ENCODE measurements around the gene CRYBG1.
A peak's percentile ranks its signal among the peaks of the same experiment; 100 is the strongest.

CRYBG1 gene

DNA sequence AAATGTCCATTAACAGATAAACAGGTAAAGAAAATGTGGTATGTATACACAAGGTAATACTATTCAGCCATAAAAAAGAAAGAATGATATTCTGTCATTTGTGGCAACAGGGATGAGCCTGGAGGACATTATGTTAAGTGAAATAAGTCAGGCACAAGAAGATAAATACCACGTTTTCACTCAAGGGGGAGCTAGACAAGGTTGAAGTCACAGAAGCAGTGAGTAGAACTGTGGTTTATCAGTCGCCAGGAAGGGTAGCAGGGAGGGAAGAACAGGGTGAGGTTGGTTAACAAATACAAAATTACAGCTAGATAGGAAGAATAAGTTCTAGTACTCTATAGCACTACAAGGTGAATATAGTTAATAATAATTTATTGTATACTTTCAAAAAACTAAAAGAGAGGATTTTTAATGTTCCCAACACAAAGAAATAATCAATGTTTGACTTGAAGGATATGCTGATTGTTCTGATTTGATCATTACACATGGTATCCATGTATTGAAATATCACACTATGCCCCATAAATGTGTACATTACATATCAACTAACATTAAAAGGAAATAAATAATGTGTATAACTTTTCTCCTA is 247.7 kb downstream of the CRYBG1 start:
- DNase-seq (ENCODE audit: low spot score): peak; percentile 73

DNA sequence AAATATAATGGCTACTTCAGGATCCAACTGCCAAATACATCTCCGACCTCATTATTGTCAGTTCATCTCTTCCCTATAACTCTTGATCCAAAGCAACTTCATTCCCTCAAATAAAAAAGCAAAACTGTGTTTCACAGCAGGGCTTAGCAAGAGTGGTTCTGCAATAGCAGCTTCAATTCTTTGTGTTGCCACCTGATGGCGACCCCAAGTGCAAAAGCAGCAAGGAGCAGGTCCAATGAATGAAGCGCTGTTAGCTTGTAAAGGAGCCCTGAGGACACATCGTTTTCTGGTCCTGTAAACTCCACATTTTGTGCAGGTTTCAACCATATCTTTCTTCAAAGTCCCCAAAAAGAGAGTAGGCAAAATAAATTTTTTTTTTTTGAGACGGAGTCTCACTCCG is 249.2 kb downstream of the CRYBG1 start:
- DNase-seq (ENCODE audit: low spot score): peak; percentile 32

DNA sequence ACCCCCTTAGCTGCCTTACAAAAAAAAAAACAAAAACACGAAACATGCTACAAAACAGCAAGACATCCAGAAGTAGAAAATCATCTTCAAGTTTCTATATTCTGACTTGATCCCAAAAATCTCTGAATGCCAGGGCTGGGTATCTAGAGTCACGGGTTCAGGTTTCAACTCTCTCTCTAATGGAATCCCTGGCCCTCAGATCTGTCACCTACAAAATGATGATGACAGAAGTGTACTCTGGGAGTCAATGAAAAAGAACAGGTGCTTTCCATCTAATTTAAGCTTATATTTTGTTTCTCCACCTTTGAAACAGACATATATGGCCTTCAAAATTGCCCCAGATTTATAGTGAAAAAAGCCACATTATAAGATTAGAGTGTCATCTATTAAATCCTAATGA is 250.5 kb downstream of the CRYBG1 start:
- no peak for DNase-seq (ENCODE audit: low spot score)

DNA sequence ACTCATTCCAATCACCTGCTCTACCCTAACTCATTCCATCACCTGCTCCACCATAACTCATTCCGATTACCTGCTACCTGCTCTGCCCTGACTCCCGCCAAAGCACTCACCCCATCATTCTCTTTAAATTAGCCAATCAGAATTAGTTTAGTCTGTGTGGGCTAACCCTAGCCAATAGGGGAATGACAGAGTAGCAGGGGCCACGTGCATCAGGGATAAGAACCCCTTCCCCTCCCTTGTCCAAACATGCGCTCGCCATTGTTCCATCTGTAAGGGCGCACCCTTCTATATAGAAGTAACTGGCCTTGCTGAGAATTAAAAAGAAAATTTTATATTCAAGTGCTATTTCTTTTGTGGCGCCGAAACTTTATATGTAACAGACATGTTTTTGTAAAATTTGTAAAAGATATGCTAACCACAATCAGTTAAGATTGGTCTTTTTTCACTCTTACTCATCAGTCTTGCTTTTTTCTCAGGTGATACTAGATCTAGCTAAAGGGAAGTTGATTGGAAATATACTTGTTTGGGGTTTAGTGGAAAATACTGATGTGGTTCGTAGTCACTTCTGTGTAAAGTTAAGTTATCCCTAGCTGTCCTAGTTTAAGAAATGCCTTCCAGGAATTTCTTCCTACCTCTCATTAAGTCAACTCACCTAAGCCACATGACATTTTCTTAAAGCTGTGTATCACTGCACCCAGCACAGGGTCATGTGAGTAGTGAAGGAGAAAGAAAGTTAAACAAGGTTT is 252.3 kb downstream of the CRYBG1 start:
- DNase-seq (ENCODE audit: low spot score): no peak

DNA sequence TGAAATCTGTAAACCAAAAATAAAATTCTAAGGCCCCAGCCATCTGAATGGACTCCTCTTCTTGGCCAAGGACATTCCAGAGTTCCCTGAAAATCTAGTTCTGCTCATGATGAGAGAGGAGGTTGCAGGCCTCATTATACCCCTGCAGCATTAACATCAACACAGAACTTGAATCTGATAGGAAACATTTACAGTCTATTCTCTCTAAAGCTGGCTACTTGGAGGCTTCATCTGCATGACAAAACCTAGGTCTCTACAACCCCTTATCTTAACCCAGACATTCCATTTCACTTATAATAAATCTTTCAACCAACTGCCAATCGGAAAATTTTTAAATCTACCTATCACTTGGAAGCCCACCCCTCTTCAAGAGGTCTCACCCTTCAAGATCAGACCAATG is 253.1 kb downstream of the CRYBG1 start:
- no peak for DNase-seq (ENCODE audit: low spot score)

DNA sequence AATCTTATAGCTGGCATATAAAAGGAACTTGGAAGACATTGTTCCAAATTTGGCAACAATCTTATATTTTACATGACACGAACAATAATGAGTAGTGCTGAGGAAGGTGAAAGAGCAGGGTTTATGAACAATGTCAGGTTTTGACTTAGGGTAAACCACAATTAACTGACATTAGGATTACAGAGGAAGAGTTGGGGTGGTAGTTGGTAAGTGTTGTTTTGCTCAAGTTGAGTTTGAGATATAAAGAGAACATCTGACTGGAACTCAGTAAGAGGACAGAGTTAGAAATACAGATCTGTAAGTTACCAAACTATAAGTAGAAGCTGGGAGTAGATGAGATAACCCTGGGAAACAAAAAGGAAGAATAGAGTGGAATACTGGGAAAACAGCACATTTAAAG is 253.6 kb downstream of the CRYBG1 start:
- no peak for DNase-seq (ENCODE audit: low spot score)

DNA sequence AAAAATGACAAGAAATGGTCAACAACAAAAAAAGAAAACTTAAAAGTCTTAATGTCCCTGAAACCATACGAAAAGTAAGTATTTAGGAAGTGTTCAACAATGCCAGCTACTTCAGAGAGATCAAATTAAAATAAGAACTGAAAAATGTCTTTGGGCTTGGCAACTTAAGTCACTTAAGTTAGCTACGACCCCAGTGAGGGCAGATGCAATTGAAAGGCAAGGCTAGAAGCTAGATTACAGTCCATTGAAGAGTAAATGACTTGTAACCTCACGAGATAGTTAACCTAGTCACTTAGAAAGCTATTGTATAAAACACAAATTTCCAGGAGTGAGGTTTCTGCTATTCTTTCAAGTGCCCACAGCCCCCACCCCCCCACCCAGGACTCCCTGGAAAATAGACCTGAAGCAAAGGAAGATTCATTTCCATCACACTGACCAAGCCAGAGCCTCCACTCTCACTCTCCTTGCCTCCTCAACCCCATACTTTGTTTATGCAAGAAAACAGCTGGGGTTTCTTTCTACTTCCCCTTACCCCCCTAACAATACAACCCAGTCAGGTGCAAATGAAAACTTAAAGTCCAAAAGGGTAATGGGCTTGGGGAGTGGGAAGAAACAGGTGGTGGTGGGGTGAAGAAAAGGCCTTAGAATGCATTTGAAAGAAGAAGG is 254.2 kb downstream of the CRYBG1 start:
- DNase-seq (ENCODE audit: low spot score): no peak

DNA sequence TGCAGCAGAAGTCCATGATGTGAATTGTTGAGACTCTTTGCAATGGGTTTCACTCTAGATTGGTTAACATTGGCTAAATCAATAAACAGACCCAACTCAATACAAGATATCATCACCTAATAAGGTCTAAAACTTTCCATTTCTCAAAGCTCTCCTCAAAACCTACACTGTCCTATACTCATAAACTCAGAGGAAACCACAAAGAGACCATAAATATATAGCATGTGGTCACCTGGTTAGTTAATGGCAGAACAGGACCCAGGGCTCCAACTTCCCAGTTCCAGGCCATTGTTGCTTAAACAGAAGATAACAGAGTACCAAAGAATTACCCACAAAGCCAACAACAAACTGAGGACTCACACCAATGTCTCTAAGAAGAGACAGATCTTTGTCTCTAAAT is 256.8 kb downstream of the CRYBG1 start:
- no peak for DNase-seq (ENCODE audit: low spot score)

DNA sequence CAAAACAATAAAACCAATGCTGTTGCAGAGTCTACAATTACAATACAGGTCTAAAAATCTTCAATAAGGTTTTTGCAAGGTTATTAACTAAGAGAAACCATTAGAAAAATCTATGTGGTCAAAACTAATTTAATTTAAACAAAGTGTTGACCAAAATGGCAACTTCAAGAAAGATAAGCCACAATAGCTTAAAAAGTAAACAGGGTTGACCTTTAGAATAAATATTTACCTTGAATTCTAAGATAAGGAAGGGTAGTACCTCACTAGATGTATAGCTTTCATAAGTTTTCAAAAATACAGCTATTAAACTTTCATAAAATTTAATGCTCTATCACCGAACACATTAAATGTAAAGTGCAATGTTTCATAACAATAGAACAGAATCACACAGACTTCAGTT is 257.3 kb downstream of the CRYBG1 start:
- no peak for DNase-seq (ENCODE audit: low spot score)

DNA sequence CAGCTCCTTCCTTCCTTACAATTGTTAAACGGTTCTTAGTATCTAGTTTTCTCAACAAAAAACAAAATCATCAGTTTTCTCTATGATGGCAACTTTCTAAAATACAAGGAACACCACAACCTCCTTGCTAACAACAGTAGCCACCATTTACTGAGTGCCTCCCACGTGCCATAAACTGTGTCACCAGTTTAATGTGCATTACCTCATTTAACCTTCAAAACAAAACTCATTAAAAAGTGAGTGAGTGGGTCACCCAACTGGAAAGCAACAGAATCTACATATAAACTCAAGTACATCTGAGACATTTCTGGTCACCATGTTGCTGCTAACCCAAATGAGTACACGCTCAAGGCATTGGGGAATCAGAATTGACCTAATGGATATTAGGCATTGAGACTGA is 257.8 kb downstream of the CRYBG1 start:
- DNase-seq (ENCODE audit: low spot score): no peak

DNA sequence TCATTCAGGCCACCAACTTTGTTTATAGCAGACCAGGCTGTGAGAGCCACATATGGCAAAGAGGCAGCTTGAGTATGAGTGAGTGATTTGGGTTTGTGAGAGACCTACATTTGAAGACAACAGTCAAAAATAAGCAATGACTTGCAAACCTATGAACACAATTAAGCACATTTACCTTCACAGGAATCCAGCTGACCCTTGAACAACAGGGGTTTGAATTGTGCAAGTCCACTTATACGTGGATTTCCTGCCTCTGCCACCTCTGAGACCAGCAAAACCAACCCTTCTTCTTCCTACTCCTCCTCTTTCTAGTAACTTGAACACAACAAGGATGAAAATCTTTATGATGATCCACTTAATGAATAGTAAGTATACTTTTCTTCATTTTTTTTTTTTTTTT is 258.7 kb downstream of the CRYBG1 start:
- DNase-seq (ENCODE audit: low spot score): no peak

DNA sequence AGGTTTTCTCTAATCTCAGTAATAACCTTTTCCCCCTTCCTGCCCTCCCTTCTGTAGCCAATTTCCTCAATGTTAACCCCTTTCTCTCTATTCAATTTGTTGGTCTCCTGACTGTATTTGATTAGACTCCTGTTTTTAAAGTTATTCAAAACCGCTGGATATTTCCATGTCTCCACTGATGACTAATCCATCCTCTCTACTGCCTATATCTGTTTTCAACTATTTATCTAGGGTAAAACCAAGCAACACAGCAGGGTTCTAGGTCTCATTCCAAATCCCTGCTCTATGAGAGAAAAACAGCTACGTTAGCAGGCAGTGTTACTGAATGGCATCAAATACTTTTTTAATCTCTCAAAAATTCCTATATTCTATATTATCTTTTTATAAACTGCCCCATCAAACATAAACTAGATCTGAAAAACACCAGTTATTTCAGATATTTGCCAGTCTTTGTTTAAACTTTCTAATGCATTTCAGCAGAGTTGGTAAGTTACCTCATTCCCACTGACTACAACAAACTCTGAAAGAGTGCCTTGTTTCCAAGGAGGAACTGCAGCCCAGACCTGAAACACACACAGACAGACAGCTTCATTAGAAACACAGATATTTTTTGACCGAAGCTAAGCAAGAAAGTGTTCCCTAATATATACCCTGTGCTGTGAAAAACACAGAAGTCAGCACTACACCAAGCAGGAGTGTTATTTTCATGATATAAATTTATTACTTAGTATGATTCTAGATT is 260.6 kb downstream of the CRYBG1 start:
- DNase-seq (ENCODE audit: low spot score): no peak

Measured in RKO (cell line).